NCI-H82 treated with DMSO at 0.1 percent for 48 hours (cell line): ENCODE results near the gene PRPF19.

ENCODE experiments used
- DNase-seq: peaks from one replicate; lab custom pipeline; 2025; ENCODE audit not compliant: unreplicated experiment; lab: John Stamatoyannopoulos, UW

PRPF19 gene

DNA sequence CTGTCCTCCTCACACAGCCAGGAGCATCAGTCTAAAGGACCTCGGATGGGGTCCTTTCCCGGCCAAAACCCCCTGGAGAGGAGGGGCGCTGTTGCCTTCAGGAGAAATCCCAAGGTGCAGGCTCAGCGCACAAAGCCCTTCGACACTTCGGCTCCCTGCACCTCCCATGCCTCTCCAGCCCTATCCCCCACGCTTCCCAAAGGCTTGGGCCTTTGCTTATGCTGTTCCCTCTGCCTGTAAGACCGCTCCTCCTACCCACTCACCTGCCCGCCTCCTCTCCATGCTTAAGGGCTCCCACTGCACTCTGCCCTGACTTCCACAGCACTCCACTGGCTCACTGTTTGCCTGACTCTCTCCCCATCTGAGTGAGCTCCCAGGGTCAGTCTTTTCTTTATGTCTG lies 32.1 kb upstream of the PRPF19 start:
- no peak for DNase-seq

- DNase-seq: no peak
Observed at GRCh38 chr11:60937811-60938210, 31.4 kb upstream of the PRPF19 start.

DNA sequence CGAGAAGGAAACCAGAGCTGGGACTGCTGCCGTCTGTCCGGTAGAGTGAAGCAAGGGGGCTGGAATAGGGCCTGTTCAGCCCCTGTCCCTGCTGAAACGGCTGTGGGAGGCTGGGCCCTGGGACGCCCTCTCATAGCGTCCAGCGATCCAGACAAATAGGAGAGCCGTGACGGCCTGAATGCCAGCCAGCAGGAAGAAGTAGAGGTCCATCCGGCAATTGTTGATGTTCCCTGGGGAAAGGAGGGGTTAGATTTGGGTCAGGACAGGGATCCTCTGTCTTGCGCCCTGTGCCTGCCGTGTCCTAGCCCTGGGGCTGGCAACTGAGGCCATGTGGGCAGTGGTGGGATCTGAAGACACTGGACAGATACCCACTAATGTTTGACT lies 30.8 kb upstream of the PRPF19 start:
- no peak for DNase-seq

DNA sequence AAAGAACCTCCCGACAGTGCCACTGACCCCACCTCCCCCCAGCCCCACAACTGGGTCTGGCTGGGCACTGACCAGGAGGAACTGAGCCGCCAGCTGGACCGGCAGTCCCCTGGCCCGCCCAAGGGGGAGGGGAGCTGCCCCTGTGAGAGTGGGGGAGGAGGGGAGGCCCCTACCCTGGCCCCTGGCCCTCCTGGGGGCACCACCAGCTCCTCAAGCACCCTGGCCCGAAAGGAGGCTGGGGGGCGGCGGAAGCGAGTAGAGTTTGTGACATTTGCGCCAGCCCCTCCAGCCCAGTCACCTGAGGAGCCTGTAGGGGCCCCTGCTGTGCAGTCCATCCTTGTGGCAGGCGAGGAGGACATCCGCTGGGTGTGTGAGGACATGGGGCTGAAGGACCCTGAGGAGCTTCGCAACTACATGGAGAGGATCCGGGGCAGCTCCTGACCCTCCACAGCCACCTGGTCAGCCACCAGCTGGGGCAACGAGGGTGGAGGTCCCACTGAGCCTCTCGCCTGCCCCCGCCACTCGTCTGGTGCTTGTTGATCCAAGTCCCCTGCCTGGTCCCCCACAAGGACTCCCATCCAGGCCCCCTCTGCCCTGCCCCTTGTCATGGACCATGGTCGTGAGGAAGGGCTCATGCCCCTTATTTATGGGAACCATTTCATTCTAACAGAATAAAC lies 30.2 kb upstream of the PRPF19 start:
- no peak for DNase-seq

DNA sequence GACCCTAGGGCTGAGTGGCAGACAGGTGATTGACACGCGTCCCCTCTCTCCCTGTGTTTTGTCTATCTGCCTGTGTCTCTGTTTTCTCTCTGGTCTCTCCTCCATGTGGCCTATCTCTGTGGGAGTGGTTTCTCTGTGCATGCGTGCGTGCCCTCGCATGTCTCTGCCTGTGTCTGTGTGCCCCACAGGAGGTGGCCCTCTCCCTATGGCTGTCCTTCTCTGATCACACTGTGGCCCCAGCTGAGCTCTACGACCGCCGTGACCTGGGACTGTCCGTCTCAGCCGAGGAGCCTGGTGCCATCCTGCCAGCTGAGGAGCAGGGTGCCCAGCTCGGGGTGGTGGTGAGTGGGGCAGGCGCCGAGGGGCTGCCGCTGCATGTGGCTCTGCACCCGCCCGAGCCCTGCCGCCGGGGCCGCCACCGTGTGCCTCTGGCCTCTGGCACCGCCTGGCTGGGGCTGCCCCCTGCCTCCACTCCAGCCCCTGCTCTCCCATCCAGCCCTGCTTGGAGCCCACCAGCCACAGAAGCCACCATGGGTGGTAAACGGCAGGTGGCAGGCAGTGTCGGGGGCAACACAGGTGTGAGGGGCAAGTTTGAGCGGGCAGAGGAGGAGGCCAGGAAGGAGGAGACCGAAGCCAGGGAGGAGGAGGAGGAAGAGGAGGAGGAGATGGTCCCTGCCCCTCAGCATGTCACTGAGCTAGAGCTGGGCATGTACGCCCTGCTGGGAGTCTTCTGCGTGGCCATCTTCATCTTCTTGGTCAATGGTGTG lies 29.5 kb upstream of the PRPF19 start:
- DNase-seq: no peak

GRCh38 chr11:60934790-60935605 lies 28.6 kb upstream of the PRPF19 start:
- no peak for DNase-seq

DNA sequence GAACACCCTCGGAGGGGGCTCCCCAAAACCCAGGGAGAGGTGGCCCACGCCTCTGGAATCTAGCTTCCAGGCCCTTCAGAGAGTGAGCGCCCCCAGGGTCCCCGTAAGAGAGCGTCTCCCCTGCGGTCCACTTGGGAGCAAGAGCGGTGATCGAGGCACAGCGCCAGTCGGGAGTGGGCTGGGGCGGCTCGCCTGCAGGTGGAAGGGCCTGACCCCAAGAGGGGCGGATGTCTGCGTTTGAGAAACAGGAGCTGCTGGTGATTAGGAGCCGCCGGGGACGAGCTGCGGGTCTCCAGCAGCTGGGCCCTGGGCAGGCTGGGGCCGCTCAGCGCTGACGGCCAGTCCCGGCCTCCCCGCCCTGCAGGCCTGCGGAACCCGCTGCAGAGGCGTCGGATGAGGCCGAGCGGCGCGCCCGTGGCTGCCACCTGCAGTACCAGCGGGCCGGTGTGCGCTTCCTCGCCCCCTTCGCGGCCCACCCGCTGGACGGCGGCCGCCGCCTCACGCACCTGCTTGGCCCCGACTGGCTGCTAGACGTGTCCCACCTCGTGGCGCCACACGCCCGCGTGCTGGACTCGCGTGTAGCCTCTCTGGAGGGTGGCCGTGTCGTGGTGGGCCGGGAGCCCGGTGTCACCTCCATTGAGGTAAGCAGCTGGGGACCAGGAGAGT lies 27.9 kb upstream of the PRPF19 start:
- DNase-seq: no peak

- no peak for DNase-seq
Observed at GRCh38 chr11:60933416-60934123, 27.2 kb upstream of the PRPF19 start.

GRCh38 chr11:60932605-60933356 lies 26.4 kb upstream of the PRPF19 start:
- no peak for DNase-seq

- no peak for DNase-seq
Observed at GRCh38 chr11:60931917-60932316, 25.5 kb upstream of the PRPF19 start.

GRCh38 chr11:60930394-60930793 lies 24.0 kb upstream of the PRPF19 start:
- no peak for DNase-seq

DNA sequence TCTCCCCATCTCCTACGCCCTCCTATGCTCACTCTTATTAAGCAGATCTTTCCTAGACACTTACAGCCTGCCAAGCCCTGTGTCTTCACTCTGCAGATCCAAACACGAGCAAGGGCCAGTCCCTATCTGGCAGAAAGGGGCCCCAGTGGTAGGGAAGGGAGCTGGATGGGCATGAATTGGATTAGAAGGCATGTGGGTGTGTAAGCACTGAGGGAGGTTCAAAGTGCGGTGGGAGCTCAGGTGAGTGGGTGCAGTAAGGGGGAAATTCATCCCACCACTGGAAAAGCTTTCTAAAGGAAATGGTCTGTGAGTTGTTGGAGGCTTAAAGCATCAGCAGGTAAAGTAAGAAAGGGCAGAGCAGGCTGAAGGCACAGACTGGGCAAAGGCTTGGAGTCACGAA lies 23.4 kb upstream of the PRPF19 start:
- DNase-seq: no peak

GRCh38 chr11:60928563-60929001 lies 22.2 kb upstream of the PRPF19 start:
- no peak for DNase-seq

- DNase-seq: no peak
Observed at GRCh38 chr11:60927600-60927999, 21.2 kb upstream of the PRPF19 start.

GRCh38 chr11:60927061-60927592 lies 20.7 kb upstream of the PRPF19 start:
- no peak for DNase-seq

- no peak for DNase-seq
Observed at GRCh38 chr11:60926500-60926899, 20.1 kb upstream of the PRPF19 start.

DNA sequence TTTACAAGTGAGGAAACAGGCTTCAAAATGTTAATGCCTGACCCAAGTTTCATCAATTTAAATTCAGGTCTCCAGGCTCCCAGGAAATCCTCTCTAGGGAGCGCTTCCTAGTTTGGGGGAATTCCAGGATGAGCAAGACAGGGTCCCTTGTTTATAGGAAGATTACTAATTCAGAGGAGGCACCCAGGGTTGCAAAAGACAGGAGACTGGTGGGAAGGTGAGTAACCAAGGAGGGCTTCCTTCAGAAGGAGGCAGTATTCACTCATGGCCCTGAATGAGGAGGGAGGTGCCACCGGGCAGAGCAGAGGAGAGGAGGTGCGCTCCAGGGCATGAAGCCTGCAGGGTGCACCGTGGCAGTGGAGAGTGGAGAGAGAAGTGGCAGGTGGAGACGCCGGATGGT lies 19.5 kb upstream of the PRPF19 start:
- DNase-seq: no peak

DNA sequence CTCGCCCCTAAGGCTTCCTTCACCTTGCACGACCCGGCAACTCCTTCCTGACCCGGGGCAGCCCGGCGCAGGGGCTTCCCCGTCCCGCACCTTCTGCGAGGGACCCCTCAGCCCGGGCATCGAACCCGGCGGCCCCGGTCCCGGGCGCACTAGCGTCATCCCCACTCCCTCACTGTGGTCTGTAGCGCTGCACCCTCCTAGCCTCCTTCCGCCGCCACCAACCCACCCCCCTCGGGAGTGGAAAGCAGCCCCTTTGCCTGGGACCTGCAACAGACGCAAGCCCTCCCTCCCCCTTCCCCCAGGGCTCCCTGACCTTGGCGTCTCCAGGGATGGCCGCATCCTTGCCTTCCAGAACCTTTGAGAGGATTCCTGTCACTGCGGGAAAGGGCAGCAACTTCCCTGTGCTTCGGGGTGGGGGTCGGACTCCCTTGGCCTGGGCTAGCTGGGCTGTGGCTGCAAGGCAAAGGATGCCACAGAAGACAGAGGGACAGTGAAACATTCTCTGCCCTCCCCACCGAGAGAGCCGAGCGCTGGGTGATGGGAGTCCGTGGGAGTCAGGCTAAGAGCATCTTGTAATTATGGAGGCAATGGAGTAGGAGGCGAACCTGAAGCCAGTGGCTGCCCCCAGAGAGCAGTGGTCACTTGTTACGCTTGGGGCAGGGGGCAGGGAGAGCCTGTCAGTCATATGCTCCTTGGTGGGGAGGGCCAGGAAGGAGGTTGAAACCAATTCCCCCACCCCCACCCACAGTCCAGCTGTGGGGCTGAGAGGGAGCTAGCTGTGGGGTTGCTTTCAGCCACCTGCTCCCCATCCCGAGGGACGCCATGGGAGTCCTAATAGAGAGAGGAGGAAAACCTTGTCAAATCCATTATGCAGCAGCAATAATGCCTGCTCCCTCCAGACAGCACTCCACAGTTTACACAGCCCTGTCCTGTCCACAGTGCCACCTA lies 18.8 kb upstream of the PRPF19 start:
- no peak for DNase-seq
